Gastrocnemius medialis (tissue), 4 donors: Measurements from ENCODE around the gene BTG1. TPM values are rescaled to one million over a fixed set of nuclear protein-coding genes. Genes with fewer than 3 reads are reported as not detected.

Experiments
- ATAC-seq, 2 donors: fragments of 150-250 bp; one replicate each; pipeline ENCODE4 v1.9.1; 2016
- DNase-seq, 2 donors: peaks; one replicate each; pipeline ENCODE4 v3.0.0-alpha.2; 2019
- H3K27ac ChIP-seq, 4 donors: fragments of 200-600 bp; sonication (generic); 1 replicate in 1 of 4; 2 replicates in 3 of 4; pipeline ENCODE4 v1.5.1; 2016 to 2018; ENCODE audit warnings: mild to moderate bottlenecking in 2 of 4, moderate library complexity in 1 of 4
- H3K27me3 ChIP-seq, 3 donors: fragments of 200-600 bp; sonication (generic) in 2 of 3; 1 replicate in 1 of 3; 2 replicates in 2 of 3; pipeline versions ENCODE4 v1.5.1 to v1.6.0; 2016 to 2019; ENCODE audit warnings: mild to moderate bottlenecking in 1 of 3, moderate library complexity in 1 of 3
- H3K36me3 ChIP-seq, 2 donors: fragments of 200-600 bp; sonication (generic) in 1 of 2; one replicate each; pipeline ENCODE4 v1.5.1; 2017 to 2018
- H3K4me1 ChIP-seq, 2 donors: fragments of 200-600 bp; sonication (generic) in 1 of 2; one replicate each; pipeline ENCODE4 v1.5.1; 2016 to 2017; ENCODE audit warnings: mild to moderate bottlenecking in 2 of 2
- H3K4me3 ChIP-seq, 4 donors: fragments of 200-600 bp; sonication (generic) in 3 of 4; 1 replicate in 1 of 4; 2 replicates in 3 of 4; pipeline ENCODE4 v1.5.1; 2016 to 2019; ENCODE audit warnings: mild to moderate bottlenecking in 2 of 4
- H3K9me3 ChIP-seq, 3 donors: fragments of 200-600 bp; sonication (generic) in 2 of 3; 1 replicate in 1 of 3; 2 replicates in 2 of 3; pipeline ENCODE4 v1.5.1; 2016 to 2019
- POLR2A ChIP-seq, 2 donors: fragments of 450-650 bp; IDR thresholded peaks; one replicate each; pipeline ENCODE4 v1.6.1; 2017; ENCODE audit warnings: antibody characterized with exemption in 2 of 2, mild to moderate bottlenecking in 2 of 2, moderate library complexity in 2 of 2
- in situ Hi-C, 4 donors: fragments of 200-750 bp; cut with MboI; loops; one replicate each; pipeline versions ENCODE4 v1.15.0 to v1.8.0; 2017; ENCODE audit warnings: low sequenced_read_pairs in 4 of 4
- intact Hi-C: fragments of 100-400 bp; cut with DNase I; formaldehyde crosslinking; loops from one replicate; pipeline ENCODE4 v1.15.1; 2023; ENCODE audit warnings: low total_unique reads
- total RNA-seq, 4 donors: library from RNA; depleted of rRNA; stranded (reverse); fragments of >200 nt; gene quantifications; one replicate each; pipeline versions ENCODE4 v1.1.0 to v1.2.3, GENCODE V29; 2016
- TF ChIP-seq, protein P1 (sequence below), 5 experiments: fragments of 450-650 bp in 3 of 5; fragments of 200-600 bp in 2 of 5; sonication (generic) in 2 of 5; IDR thresholded peaks in 4 of 5; conservative IDR thresholded peaks in 1 of 5; 1 replicate in 4 of 5; 2 replicates in 1 of 5; pipeline ENCODE4 v1.5.1; 2016 to 2019; ENCODE audit warnings: antibody characterized with exemption in 5 of 5, mild to moderate bottlenecking in 3 of 5, moderate library complexity in 3 of 5

Gene BTG1
- total RNA-seq, 4 donors from 2014 or later: 12.5 to 33.1 (median 16.5) TPM

GRCh38 chr12:92167075-92167474, 21.4 kb upstream of the BTG1 start:
- in situ Hi-C loops: loop anchor here in 1 of 4 donors (25.0 kb wide), 1 partner anchor 780 kb away; no protein-coding TSS in a partner anchor

DNA sequence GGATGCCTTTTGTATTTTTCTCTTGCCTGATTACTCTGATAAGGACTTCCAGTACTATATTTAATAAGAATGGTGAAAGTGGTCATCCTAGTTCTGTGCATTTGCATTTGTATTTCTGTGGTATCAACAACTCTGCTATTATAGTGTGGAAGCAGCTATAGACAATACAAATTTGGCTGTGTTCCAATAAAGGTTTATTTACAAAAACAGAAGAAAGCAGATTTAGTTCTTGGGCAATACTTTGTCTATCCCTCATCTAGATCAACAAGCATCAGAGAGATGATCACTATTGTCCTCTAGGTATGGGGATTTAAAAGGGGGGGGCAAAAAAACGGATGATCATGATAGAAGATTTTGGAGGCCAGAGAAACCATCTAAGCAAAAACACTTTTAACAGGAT, 19.1 kb upstream of the BTG1 start:
- intact Hi-C loops (no loop called here), in situ Hi-C loops (loop anchor here in 1 of 4 donors (25.0 kb wide), 1 partner anchor 777 kb away; no protein-coding TSS in a partner anchor)
- no peak for ATAC-seq
- H3K4me3 ChIP-seq: no peak overlapping the region
- no peak overlapping the region for H3K27ac ChIP-seq
- no peak for TF ChIP-seq POLR2A (IDR thresholded peaks at IDR 0.05)
- TF ChIP-seq, protein P1, sequence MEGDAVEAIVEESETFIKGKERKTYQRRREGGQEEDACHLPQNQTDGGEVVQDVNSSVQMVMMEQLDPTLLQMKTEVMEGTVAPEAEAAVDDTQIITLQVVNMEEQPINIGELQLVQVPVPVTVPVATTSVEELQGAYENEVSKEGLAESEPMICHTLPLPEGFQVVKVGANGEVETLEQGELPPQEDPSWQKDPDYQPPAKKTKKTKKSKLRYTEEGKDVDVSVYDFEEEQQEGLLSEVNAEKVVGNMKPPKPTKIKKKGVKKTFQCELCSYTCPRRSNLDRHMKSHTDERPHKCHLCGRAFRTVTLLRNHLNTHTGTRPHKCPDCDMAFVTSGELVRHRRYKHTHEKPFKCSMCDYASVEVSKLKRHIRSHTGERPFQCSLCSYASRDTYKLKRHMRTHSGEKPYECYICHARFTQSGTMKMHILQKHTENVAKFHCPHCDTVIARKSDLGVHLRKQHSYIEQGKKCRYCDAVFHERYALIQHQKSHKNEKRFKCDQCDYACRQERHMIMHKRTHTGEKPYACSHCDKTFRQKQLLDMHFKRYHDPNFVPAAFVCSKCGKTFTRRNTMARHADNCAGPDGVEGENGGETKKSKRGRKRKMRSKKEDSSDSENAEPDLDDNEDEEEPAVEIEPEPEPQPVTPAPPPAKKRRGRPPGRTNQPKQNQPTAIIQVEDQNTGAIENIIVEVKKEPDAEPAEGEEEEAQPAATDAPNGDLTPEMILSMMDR (IDR thresholded peaks at IDR 0.05 in 4 of 5, conservative IDR thresholded peaks at IDR 0.05 in 1 of 5): no peak
- H3K4me1 ChIP-seq: no peaks in the 10 kb centered on the region
- H3K36me3 ChIP-seq: no peaks in the 10 kb centered on the region
- no peak for DNase-seq
- no peaks in the 10 kb centered on the region for H3K9me3 ChIP-seq
- no peaks in the 10 kb centered on the region for H3K27me3 ChIP-seq

More at GRCh38 chr12:92167075-92167474, 21.4 kb upstream of the BTG1 start:
- H3K4me3 ChIP-seq: no peak overlapping the region
- no peak overlapping the region for H3K27ac ChIP-seq
- ATAC-seq (no peak), DNase-seq (no peak)
- no peaks in the 10 kb centered on the region for H3K27me3 ChIP-seq
- no peaks in the 10 kb centered on the region for H3K4me1 ChIP-seq
- TF ChIP-seq, protein P1 (IDR thresholded peaks at IDR 0.05 in 4 of 5, conservative IDR thresholded peaks at IDR 0.05 in 1 of 5): no peak
- TF ChIP-seq POLR2A (IDR thresholded peaks at IDR 0.05): no peak
- H3K36me3 ChIP-seq: no peaks in the 10 kb centered on the region
- intact Hi-C loops: no loop called here
- H3K9me3 ChIP-seq: no peaks in the 10 kb centered on the region

GRCh38 chr12:92162079-92162478, 16.4 kb upstream of the BTG1 start:
- TF ChIP-seq POLR2A (IDR thresholded peaks at IDR 0.05): no peak
- TF ChIP-seq, protein P1 (IDR thresholded peaks at IDR 0.05 in 4 of 5, conservative IDR thresholded peaks at IDR 0.05 in 1 of 5): no peak
- no peak for ATAC-seq
- in situ Hi-C loops: loop anchor here in 1 of 4 donors (25.0 kb wide), 1 partner anchor 775 kb away; no protein-coding TSS in a partner anchor
- Histone ChIP-seq H3K4me1 (no peaks in the 10 kb centered on the region), H3K4me3 (no peak overlapping the region), H3K27me3 (no peaks in the 10 kb centered on the region), H3K9me3 (no peaks in the 10 kb centered on the region), H3K36me3 (no peaks in the 10 kb centered on the region), H3K27ac (no peak overlapping the region)
- intact Hi-C loops: no loop called here
- DNase-seq: no peak

DNA sequence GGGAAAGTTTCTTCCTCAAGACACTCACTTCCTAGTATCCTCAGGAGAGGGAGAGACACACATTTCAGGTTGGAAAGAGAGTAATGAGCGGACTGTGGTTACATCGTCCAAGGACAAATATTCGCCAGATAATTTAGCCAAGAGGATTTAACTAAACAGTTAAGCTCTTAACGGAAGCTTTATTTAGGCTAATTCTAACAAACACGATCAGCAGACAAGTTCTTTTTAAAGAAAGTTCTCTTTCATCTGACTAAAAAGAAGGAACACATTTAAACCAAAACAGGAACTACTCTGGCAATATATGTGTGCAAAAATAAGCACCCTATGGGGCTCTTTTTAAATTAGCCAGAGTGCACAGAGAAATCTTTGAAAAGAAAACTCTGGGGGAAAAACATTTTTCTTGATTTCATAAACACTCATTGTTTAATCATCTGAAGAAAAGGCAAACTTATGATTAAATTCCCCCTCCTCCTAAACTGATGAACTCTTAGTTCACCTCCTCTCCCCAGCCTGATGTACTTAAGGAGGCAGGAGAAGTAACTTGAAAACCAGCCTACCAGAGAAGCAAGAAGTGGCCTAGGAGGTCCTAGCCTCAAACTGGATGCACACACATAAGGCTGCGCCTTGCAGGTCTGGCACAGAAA, 13.3 kb upstream of the BTG1 start:
- in situ Hi-C loops (loop anchor here in 1 of 4 donors (25.0 kb wide), 1 partner anchor 772 kb away; no protein-coding TSS in a partner anchor), intact Hi-C loops (no loop called here)
- TF ChIP-seq, protein P1 (IDR thresholded peaks at IDR 0.05 in 4 of 5, conservative IDR thresholded peaks at IDR 0.05 in 1 of 5): no peak
- TF ChIP-seq POLR2A (IDR thresholded peaks at IDR 0.05): no peak
- Histone ChIP-seq H3K27ac (peak overlapping the region in 1 of 4 donors; percentile 5), H3K27me3 (no peaks in the 10 kb centered on the region), H3K36me3 (no peaks in the 10 kb centered on the region), H3K4me3 (no peak overlapping the region), H3K4me1 (no peaks in the 10 kb centered on the region), H3K9me3 (no peaks in the 10 kb centered on the region)
- no peak for DNase-seq
- ATAC-seq: no peak
